GM20000 (cell line): ENCODE data around the gene PPP1R14C.

ENCODE experiments used
- DNase-seq: peaks from one replicate; pipeline ENCODE4 v3.0.0; 2012; ENCODE audit warnings: low spot score
- CTCF ChIP-seq: IDR thresholded peaks from 2 replicates; pipeline ENCODE4 v1.5.1; 2012; ENCODE audit warnings: mild to moderate bottlenecking, control low read depth; ENCODE audit errors: extremely low read depth, missing control alignments

Gene PPP1R14C

DNA sequence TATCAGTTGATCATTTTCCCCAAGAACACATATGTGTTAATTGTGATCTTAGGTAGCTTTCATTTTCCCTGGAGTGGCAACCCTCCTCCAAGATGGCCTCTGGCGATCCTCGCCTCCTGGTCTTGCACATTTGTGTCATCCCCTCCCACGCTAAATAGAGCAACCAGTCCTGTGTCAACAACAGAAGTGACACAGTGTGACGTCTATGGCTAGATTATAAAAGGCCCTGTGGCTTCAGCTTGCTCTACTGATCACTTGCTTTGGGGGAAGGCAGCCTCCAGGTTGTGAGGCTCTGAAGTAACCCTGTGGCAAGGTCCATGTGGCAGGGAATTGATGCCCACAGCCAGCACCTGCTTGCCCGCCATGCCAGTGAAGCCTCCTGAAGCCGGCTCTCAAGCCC, 30.6 kb upstream of the PPP1R14C start:
- DNase-seq: no peak
- TF ChIP-seq CTCF: no peak

GRCh38 chr6:150115769-150116168, 27.1 kb upstream of the PPP1R14C start:
- no peak for TF ChIP-seq CTCF

GRCh38 chr6:150116200-150116800, 26.5 kb upstream of the PPP1R14C start:
- no peak for DNase-seq
- no peak for TF ChIP-seq CTCF

More at GRCh38 chr6:150115769-150116168, 27.1 kb upstream of the PPP1R14C start:
- no peak for DNase-seq

- no peak for DNase-seq
- TF ChIP-seq CTCF: no peak
Observed at GRCh38 chr6:150118203-150118602, 24.6 kb upstream of the PPP1R14C start.

DNA sequence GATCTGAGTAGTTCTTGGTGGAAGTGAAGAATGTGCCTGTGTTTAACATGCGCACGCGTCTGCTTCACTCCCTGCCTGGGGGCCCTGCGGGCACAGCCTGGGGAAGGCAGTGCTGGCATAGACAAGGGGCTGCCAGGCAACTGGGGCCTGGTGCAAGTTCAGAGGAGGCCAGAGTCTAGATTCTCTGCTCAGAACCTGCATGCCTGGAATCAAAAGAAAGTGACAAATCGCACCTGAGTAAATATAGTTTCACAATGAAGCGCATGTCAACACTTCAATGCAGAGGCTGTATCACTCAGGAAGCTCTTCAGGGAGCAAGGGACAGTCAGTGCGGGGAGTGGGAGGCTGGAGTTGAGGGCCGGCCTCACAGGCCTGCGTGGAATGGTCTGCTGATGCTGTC, 24.2 kb upstream of the PPP1R14C start:
- no peak for DNase-seq
- no peak for TF ChIP-seq CTCF

DNA sequence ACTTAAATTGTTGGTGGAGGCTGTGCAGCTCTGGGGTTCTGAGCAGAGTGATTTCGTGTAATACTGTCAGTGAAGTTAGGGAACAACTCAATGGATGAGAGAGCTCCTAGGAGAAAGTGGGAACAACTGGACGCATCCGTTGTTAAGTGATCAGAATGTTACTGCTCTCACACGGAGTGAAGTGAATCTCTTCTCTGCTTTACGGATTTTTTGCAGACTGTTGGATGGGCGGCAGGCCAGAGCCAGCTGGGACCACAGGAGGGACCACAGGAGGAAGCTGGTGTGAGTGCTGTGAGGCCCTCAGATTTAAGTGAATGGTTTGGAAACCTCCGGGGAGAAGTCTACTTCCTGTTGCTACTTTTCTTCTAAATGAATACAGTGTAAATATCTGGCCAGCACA, 23.7 kb upstream of the PPP1R14C start:
- DNase-seq: no peak
- TF ChIP-seq CTCF: no peak

DNA sequence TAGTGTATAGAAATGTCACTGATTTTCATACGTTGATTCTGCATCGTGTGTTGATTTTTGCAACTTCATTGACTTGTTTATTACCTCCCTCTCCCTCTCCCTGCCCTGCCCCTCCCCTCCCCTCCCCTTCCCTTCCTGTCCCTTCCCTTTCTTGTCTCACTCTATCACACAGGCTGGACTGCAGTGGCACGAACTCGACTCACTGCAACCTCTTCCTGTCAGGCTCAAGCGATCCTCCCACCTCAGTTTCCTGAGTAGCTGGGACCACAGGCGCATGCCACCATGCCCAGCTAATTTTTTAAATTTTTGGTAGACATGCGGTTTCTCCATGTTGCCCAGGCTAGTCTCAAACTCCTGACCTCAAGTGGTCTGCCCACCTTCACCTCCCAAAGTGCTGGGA, 19.2 kb upstream of the PPP1R14C start:
- DNase-seq: no peak
- no peak for TF ChIP-seq CTCF
